ENCODE results near the gene GPC5.

DNA sequence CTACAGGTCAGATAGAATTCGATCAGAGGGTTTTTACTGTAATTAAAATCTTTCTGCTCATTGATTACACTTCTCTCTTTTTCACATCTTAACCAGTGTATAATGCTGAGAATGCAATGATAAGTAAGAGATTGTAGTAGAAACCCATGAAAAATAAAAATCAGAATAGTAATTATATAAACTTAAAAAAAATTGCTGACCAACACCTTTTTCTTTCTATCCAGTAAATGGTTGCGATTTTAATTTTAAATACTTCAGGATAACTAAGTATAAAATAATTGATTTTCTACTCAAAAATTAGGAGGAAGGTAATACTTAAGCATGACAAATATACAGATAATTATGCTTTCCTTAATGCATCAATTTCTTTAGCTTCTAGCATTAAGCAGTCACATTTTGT, 917.6 kb downstream of the GPC5 start:
- TF ChIP-seq, protein P1, sequence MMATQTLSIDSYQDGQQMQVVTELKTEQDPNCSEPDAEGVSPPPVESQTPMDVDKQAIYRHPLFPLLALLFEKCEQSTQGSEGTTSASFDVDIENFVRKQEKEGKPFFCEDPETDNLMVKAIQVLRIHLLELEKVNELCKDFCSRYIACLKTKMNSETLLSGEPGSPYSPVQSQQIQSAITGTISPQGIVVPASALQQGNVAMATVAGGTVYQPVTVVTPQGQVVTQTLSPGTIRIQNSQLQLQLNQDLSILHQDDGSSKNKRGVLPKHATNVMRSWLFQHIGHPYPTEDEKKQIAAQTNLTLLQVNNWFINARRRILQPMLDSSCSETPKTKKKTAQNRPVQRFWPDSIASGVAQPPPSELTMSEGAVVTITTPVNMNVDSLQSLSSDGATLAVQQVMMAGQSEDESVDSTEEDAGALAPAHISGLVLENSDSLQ (IDR thresholded peaks at IDR 0.05), result no peak
- TF ChIP-seq FOXK2 (IDR thresholded peaks at IDR 0.05), result no peak
- TF ChIP-seq ARNT (IDR thresholded peaks at IDR 0.05), result no peak
- no peak for TF ChIP-seq SP1 (IDR thresholded peaks at IDR 0.05)
- no peak for TF ChIP-seq NFRKB (IDR thresholded peaks at IDR 0.05)
- TF ChIP-seq BHLHE40 (IDR thresholded peaks at IDR 0.05; ENCODE audit: borderline replicate concordance), result no peak
- TF ChIP-seq HDGF (IDR thresholded peaks at IDR 0.05; ENCODE audit: borderline replicate concordance), result no peak
- TF ChIP-seq LEF1 (IDR thresholded peaks at IDR 0.05; ENCODE audit: borderline replicate concordance), result no peak
- TF ChIP-seq SUZ12 (IDR thresholded peaks at IDR 0.05), result no peak
- no peak for TF ChIP-seq ELF4 (IDR thresholded peaks at IDR 0.05)
- no peak for TF ChIP-seq ZNF384 (IDR thresholded peaks at IDR 0.05)
- TF ChIP-seq FOXM1 (IDR thresholded peaks at IDR 0.05; ENCODE audit: borderline replicate concordance), result no peak
- no peak for TF ChIP-seq L3MBTL2 (conservative IDR thresholded peaks at IDR 0.05)

Measured in HEK293T (cell line).